Stimulated activated CD4-positive, alpha-beta T cell treated with anti-CD3 and anti-CD28 coated beads, Interleukin-2, amount 100 ng/mL, for 24 hours (primary cell): Measurements from ENCODE around the gene UBE2J2.
"Not testable (repeated sequence)": the region's sequence is repeated elsewhere in the genome, so short reads cannot be mapped to it uniquely, and the experiment has no call there.

Experiments
- DNase-seq, 2 donors: peaks; one replicate each; pipeline ENCODE4 v3.0.0-alpha.2; 2020

UBE2J2 gene

DNA sequence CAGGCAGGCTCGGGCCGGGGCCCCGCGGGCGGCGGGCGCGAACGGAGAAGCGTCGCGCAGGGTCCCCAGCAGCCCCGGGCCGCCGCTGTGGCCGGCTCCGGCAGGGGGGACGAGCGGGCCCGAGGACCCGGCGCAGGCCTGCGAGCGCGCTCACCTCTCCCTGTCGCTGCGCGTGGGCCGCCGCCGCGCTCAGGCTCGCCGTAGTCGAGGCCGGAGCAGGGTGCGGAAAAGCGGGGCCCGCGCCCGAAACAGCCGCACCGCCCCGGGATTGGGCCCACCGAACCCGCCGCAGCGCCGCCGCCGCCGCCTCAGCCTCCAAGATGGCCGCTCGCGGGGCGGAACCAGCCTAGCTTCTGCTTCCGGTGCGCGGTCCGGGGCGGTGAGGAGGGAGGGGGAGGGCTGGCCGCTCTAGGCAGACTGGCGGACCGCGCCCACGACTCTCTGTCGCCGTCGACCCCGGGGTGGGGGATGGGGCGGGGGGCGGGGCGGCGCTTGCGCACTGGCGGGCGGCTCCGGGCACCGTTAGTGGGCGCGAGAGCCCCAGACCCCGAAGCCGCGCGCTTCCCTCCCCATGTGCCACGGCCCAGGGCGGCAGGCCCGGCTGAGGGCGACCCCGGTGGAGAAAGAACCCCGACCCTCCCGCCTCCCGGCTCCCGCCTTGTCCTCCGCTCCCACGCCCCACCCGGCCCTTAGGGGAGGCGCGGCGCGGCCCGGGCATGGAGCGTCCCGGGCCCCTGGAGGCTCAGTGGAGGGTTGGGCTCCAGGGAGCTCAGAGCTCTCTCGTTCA is at the start of gene UBE2J2:
Gene UBE2J2 (minus strand): TSS at position 343 of the 787 bp plus-strand sequence. CDS start 5,862 bp downstream, outside the sequence.
- peak; percentile 95 for DNase-seq

- no peak for DNase-seq
Observed at GRCh38 chr1:1322952-1323351, 49.3 kb upstream of the UBE2J2 start.

GRCh38 chr1:1322418-1322817 is 48.8 kb upstream of the UBE2J2 start:
- no peak for DNase-seq

- DNase-seq: no peak
Observed at GRCh38 chr1:1321477-1321876, 47.8 kb upstream of the UBE2J2 start.

GRCh38 chr1:1320666-1321448 is 47.2 kb upstream of the UBE2J2 start:
- no peak for DNase-seq

DNA sequence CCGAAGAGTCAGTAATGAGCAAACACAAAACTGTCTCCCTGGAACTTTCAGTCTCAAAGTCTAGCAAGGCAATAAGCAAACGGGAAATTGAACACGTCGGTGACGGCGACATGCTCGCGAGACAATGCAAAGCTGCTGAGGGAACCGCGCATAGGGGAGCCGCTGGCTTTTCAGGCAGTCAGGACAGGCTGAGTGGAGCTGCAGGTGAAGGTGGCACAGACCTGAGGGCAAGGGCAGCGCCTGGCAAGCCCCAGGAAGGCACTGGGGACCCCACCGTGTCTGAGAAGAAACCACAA is 45.9 kb upstream of the UBE2J2 start:
- DNase-seq: no peak

GRCh38 chr1:1318777-1319645 is 45.4 kb upstream of the UBE2J2 start:
- no peak for DNase-seq

DNA sequence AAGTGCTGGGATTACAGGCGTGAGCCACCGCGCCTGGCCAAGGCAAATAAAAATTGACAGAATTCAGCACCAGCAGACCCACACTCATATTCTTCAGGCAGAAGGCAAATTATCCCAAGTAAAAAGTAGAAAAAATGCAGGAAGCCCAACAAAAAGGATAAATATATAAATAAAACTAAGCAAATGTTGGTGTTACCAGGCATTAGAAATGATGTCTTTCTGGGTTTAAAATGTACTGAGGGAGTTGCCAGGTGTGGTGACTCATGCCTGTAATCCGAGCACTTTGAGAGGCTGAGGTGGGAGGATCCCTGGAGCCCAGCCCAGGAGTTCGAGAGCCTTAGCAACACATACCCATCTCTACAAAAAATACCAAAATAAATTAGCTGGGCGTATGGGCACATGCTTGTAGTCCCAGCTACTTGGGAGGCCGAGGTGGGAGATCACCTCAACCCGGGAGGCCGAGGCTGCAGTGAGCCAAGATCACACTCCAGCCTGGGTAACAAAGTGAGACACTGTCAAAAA is 44.5 kb upstream of the UBE2J2 start:
- no peak for DNase-seq

- no peak for DNase-seq
Observed at GRCh38 chr1:1317420-1317819, 43.8 kb upstream of the UBE2J2 start.

GRCh38 chr1:1316199-1316598 is 42.5 kb upstream of the UBE2J2 start:
- not testable (repeated sequence) for DNase-seq

- no peak for DNase-seq
Observed at GRCh38 chr1:1315435-1315954, 41.8 kb upstream of the UBE2J2 start.

- DNase-seq: no peak
Observed at GRCh38 chr1:1314678-1315335, 41.2 kb upstream of the UBE2J2 start.

DNA sequence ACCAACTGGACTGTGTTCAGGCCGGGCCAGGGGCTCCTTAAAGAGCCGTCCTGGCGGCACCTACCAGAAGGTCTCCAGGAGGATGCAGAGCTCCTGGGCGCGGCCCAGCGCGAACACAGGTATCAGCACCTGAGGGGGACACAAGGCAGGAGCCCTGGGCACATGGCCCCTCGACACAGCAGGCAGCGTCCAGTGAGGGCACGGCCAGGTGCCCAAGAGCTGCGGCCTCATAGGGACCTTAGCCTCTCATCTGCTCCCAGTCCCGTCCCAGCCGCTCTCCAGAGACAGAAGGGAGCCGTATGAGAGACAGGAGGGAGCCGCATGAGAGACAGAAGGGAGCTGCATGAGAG is 40.6 kb upstream of the UBE2J2 start:
- no peak for DNase-seq

GRCh38 chr1:1313500-1314236 is 40.0 kb upstream of the UBE2J2 start:
- DNase-seq: no peak

GRCh38 chr1:1312450-1313314 is 39.0 kb upstream of the UBE2J2 start:
- DNase-seq: no peak

DNA sequence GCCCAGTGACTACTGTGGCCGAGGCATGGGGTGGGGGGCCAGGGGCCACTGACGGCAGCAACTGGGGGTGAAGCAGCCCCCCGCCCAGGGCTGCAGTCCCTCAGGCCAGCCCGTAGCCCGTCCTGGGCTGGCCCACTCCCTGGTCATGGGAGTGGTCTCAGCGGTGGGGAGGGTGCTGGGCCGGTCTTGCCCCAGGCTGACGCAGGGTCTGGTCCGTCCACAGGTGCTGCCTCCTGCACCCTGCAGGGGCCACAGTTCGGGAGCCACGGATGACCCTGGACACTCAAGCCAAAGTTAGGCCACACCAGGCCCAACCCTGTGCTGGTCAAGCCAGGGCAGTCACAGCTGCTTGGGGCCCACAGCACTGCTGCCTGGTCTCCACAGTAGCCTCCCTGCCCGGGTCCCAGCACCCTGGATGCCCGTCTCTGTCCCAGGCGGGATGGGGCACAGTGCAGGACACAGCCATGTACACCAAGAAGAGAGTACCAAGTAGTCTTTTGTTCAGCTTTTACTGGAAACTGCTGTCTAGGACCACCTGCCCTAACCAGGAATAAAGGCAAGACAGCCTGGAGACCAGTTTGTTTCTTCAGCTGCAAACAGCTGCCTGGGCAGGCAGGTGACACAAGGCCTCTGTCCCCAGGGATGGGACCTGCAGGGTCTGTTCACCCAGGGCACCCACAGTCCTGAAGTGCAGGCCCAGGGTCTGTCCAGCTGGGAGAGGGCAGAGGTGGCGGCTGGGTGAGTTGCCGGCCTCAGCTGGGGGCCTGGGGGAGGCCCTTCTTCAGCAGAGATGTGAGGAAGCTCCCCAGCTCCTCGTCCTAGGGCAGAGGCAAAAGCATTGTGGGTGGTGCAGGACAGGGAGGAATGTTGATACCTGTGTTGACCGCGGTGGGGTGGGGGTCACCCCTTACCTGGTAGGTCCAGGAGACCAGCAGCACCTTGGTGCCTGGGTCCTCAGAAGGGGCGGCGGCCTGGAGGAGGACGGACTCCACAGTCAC is 37.8 kb upstream of the UBE2J2 start:
- no peak for DNase-seq

- DNase-seq: no peak
Observed at GRCh38 chr1:1310476-1311053, 36.9 kb upstream of the UBE2J2 start.

- DNase-seq: no peak
Observed at GRCh38 chr1:1310109-1310385, 36.4 kb upstream of the UBE2J2 start.
